Measurements from ENCODE around the gene PALS1. TPM values are rescaled to one million over a fixed set of nuclear protein-coding genes. Genes with fewer than 3 reads are reported as not detected.

The PALS1 gene
- total and polyA plus RNA-seq, 2 of the 8 experiments (the other 6 are each of a cell fraction or from before 2014, with no cell fraction given): 6.7 to 25.1 TPM

DNA sequence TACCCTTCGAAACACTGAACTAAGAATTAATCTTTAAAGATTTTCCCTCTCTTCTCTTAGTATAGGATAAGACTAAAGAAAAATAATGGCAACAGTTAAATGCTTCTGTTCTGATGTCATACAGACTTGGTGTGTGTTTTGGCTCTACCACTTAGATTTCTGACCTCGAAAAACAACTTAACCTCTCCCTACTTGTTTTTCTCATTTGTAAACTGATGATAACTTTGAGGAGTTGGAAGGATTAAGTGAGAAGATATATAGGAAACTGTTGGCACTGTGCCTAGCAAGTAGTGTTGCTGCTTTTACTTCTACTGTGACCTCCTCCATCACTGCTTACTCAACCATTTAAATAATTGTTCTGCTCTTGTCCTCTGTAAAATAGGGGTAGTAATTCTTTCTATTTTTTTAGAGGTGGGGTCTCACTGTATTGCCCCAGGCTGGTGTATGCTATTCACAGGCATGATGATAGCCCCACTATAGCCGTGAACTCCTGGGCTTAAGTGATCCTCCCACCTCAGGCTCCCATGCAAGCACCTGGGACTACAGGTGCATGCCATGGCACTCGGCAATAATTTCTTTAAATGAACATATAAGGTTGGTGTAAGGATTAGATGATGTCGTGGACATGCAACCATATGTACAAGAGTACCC lies 22.4 kb downstream of the PALS1 start:
- ChIA-PET CTCF (ENCODE audit: partially characterized antibody) (interaction anchor here (1.0 kb wide), 1 partner anchor 12 kb away, joined by 3 read pairs; no protein-coding TSS in a partner anchor), POLR2A (ENCODE audit: partially characterized antibody) (interaction anchor here (0.6 kb wide), 1 partner anchor 9 kb away, joined by 3 read pairs; no protein-coding TSS in a partner anchor)

More for the DNA sequence above, 22.4 kb downstream of the PALS1 start:
- Histone ChIP-seq H3K14ac (ENCODE audit: insufficient read length) (no peak overlapping the region), H3K9me3 (ENCODE audit: insufficient read depth in 2 of 2, low read depth in 1 of 2, low read length in 1 of 2) (no peaks in the 10 kb centered on the region), H3K18ac (ENCODE audit: extremely low read depth, low read length) (no peak overlapping the region), H3K23ac (ENCODE audit: insufficient read length) (no peak overlapping the region), H4K91ac (replicated peaks; ENCODE audit: insufficient read length, low read length) (no peak overlapping the region), H4K20me1 (replicated peaks in 1 of 2; ENCODE audit: control insufficient read depth in 1 of 2, insufficient read depth in 2 of 2, low read length in 2 of 2) (no peaks in the 10 kb centered on the region), H3K9ac (replicated peaks in 1 of 4; ENCODE audit: extremely low read depth in 1 of 4, low read depth in 3 of 4, low read length in 3 of 4) (no peak overlapping the region), H2BK20ac (ENCODE audit: low read length) (no peak overlapping the region), H2BK12ac (ENCODE audit: low read depth, low read length) (no peak overlapping the region), H3K56ac (replicated peaks; ENCODE audit: insufficient read length, low read depth, low read length) (no peak overlapping the region), H4K5ac (ENCODE audit: insufficient read length, low read depth, low read length) (no peak overlapping the region), H3K27me3 (replicated peaks in 1 of 4; ENCODE audit: control insufficient read depth in 3 of 4, extremely low read depth in 1 of 4, insufficient read depth in 3 of 4, low read length in 3 of 4) (no peaks in the 10 kb centered on the region), H3K4ac (replicated peaks; ENCODE audit: insufficient read length, low read depth, low read length) (no peak overlapping the region), H4K8ac (ENCODE audit: extremely low read depth, insufficient read depth, low read length) (no peak overlapping the region), H3K27ac (ENCODE audit: low read depth, low read length) (no peak overlapping the region), H3K36me3 (ENCODE audit: control insufficient read depth in 2 of 4, insufficient read depth in 4 of 4, low read length in 3 of 4) (no peaks in the 10 kb centered on the region), H2BK120ac (replicated peaks; ENCODE audit: low read depth, low read length) (no peak overlapping the region), H2AK5ac (ENCODE audit: low read depth, low read length) (no peak overlapping the region), H2BK15ac (ENCODE audit: low read length) (no peak overlapping the region), H3K23me2 (ENCODE audit: low read depth, low read length) (no peaks in the 10 kb centered on the region), H3K4me1 (replicated peaks in 1 of 4; ENCODE audit: control insufficient read depth in 3 of 4, insufficient read depth in 4 of 4, low read length in 3 of 4) (peaks cover 0 to 11% (median 4%) of the 10 kb centered on the region in 4 experiments; a peak in 4 of 7 replicates), H3K79me1 (ENCODE audit: low read depth, low read length) (no peaks in the 10 kb centered on the region), H3K4me2 (ENCODE audit: insufficient read depth in 1 of 2, low read depth in 2 of 2, low read length in 2 of 2) (no peak overlapping the region), H3K4me3 (ENCODE audit: extremely low read depth in 1 of 4, insufficient read depth in 2 of 4, low read depth in 3 of 4, low read length in 4 of 4) (no peak overlapping the region), H3K79me2 (ENCODE audit: control insufficient read depth in 1 of 2, insufficient read depth in 2 of 2, low read length in 2 of 2) (peaks cover 0 to 54% of the 10 kb centered on the region in 2 experiments; a peak in 2 of 4 replicates), H2AFZ (ENCODE audit: low read length) (no peak overlapping the region), H2BK5ac (ENCODE audit: low read depth, low read length) (no peak overlapping the region)
- no peak for FAIRE-seq
- DNase-seq (ENCODE audit: low read depth in 1 of 2, low spot score in 2 of 2): no peak
- WGBS, 2 experiments (ENCODE audit: extremely low coverage in 1 of 2, insufficient coverage in 1 of 2, insufficient read length in 1 of 2, insufficient replicate concordance in 2 of 2, low coverage in 1 of 2, low lambda C conversion rate in 2 of 2, missing lambda C conversion rate in 1 of 2): 89% methylated on average over 5 of the region's 5 CpGs; no CpG with 5 or more reads in 1 of the 2 experiments
- TF ChIP-seq HDAC2 (IDR thresholded peaks at IDR 0.05; ENCODE audit: borderline replicate concordance in 1 of 2, low read depth in 2 of 2, low read length in 2 of 2) (no peak), KDM1A (IDR thresholded peaks at IDR 0.05; ENCODE audit: borderline replicate concordance, low read length) (0 out of 2 replicates have a peak, but pooled peaks have one; percentile 37), SIN3A (conservative IDR thresholded peaks at IDR 0.05 in 1 of 2, IDR thresholded peaks at IDR 0.05 in 1 of 2; ENCODE audit: low read depth in 1 of 2, low read length in 2 of 2) (no peak), EGR1 (IDR thresholded peaks at IDR 0.05; ENCODE audit: borderline replicate concordance, low read depth, low read length) (no peak), JUND (IDR thresholded peaks at IDR 0.05; ENCODE audit: low read length) (no peak)
